ENCODE data around the gene DNAJB4.
"Not testable (repeated sequence)": the region's sequence is repeated elsewhere in the genome, so short reads cannot be mapped to it uniquely, and the experiment has no call there.

The DNAJB4 gene

GRCh38 chr1:77978969-77979876 is 25.5 kb upstream of the DNAJB4 start, which contains the start of gene FUBP1:
Gene FUBP1 (minus strand): TSS chr1:77979072. CDS start chr1:77979004, 68 bp downstream.
- peak; percentile 72 for TF ChIP-seq CTCF (IDR thresholded peaks at IDR 0.05; ENCODE audit: low read depth, low read length)
- DNase-seq (ENCODE audit: extremely low read depth, low read depth): peak; percentile 99

- not testable (repeated sequence) for DNase-seq (ENCODE audit: extremely low read depth, low read depth)
Observed at GRCh38 chr1:77983352-77983996, 21.3 kb upstream of the DNAJB4 start.

- no peak for TF ChIP-seq CTCF (IDR thresholded peaks at IDR 0.05; ENCODE audit: low read depth, low read length)
Observed at GRCh38 chr1:77983997-77984355, 20.8 kb upstream of the DNAJB4 start.

GRCh38 chr1:77984629-77985028 is 20.1 kb upstream of the DNAJB4 start:
- TF ChIP-seq CTCF (IDR thresholded peaks at IDR 0.05; ENCODE audit: low read depth, low read length): no peak
- DNase-seq (ENCODE audit: extremely low read depth, low read depth): no peak

More at GRCh38 chr1:77983997-77984355, 20.8 kb upstream of the DNAJB4 start:
- DNase-seq (ENCODE audit: extremely low read depth, low read depth): no peak

GRCh38 chr1:77986810-77987209 is 17.9 kb upstream of the DNAJB4 start:
- DNase-seq (ENCODE audit: extremely low read depth, low read depth): no peak
- TF ChIP-seq CTCF (IDR thresholded peaks at IDR 0.05; ENCODE audit: low read depth, low read length): no peak

- TF ChIP-seq CTCF (IDR thresholded peaks at IDR 0.05; ENCODE audit: low read depth, low read length): no peak
- DNase-seq (ENCODE audit: extremely low read depth, low read depth): no peak
Observed at GRCh38 chr1:77987919-77988318, 16.8 kb upstream of the DNAJB4 start.

GRCh38 chr1:77989744-77990143 is 15.0 kb upstream of the DNAJB4 start:
- TF ChIP-seq CTCF (IDR thresholded peaks at IDR 0.05; ENCODE audit: low read depth, low read length): no peak

More at GRCh38 chr1:77989744-77990143, 15.0 kb upstream of the DNAJB4 start:
- DNase-seq (ENCODE audit: extremely low read depth, low read depth): no peak
